Erythroblast (primary cell): ENCODE data around the gene SLAMF1.

Experiments
- GATA1 ChIP-seq: IDR thresholded peaks from 2 replicates; pipeline ENCODE4 v1.6.1; 2011; ENCODE audit warnings: low read depth, mild to moderate bottlenecking, control low read depth, low read length, moderate library complexity
- POLR2A ChIP-seq: IDR thresholded peaks from 2 replicates; pipeline ENCODE4 v1.6.1; 2011; ENCODE audit warnings: mild to moderate bottlenecking, low read length

DNA sequence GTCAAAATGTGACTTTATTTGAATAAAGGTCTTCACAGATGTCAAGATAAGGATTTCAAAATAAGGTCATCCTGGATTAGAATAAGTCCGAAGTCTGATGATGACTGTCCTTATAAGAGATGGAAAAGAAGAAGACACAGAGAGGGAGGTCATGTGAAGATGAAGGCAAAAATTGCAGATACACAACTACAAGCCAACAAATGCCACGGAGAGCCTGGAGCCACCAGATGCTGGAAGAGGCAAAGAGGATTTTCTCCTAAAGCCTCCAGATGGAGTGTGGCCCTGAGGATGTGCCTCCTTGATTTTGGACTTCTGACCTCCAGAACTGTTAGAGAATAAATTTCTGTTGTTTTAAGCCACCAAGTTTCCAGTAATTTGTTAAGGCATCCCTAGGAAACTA is 31.2 kb downstream of the SLAMF1 start:
- no peak for TF ChIP-seq POLR2A
- TF ChIP-seq GATA1 = no peak
